ENCODE results near the gene PHOSPHO1.
A peak's percentile ranks its signal among the peaks of the same experiment; 100 is the strongest.
"Not testable (repeated sequence)": the region's sequence is repeated elsewhere in the genome, so short reads cannot be mapped to it uniquely, and the experiment has no call there.

Gene PHOSPHO1, protein sequence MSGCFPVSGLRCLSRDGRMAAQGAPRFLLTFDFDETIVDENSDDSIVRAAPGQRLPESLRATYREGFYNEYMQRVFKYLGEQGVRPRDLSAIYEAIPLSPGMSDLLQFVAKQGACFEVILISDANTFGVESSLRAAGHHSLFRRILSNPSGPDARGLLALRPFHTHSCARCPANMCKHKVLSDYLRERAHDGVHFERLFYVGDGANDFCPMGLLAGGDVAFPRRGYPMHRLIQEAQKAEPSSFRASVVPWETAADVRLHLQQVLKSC

DNA sequence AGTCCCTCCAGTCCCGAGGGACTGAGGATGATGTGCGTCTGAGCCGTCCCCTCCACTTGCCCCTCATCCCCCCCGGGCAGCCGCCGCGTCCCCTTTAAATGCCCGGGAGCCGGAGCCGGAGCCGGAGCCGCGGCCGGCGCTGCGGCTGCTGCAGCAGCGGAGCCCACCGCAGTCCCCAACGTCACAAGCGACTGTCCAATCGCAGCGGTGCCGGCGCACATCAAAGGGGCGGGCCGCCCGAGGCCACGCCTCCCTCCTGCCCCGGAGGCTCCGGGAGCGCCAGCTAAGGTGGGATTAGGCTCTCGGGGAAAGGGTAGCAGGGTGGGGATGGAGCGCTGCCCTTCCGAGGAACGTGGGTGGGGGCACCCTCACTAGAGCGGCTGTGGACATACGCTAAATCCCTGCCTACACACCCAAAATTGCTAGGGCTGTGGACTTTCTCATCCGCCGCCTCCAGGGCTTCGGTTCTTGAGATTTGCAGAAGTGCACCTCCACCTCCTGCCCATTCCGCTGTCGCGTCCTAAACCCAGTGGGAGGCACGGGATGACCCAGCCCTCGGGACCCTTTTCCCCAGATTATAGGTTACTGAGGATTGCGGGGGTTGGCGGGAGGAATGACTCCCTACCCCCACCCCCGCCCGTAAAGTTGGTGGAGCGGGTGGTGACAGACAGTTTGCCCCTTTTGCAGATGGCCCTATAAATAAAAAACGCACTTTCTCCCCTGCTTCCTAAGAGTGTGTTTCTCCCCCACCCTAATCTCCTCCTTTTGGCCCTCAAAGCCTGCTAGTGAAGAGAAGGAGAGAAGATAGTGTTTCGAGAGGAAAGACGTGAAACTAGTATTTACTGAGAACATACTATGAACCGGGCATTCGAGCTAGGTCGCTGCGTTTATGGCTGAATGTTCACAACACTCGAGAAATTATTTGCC, at the start of gene PHOSPHO1:
Gene PHOSPHO1, minus strand, starts transcription at position 152 of the 927 bp plus-strand sequence. CDS start 4,096 bp downstream, outside the sequence.
- peak; percentile 89 for DNase-seq

DNA sequence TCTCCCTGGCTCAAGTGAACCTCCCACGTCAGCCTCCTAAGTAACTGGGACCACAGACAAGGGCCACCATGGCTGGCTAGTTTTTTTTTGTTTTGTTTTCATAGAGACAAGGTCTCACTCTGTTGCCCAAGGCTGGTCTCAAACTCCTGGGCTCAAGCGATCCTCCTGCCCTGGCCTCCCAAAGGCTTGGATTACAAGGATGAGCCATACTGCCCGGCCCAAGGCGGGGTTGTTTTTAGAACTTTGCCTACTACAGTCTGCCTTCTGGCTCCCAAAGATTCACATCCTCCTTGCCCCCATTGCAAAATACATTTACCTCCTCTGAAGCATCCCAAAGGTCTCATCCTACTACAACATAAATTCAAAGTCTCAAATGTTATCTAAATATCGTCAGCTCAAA, 49.5 kb upstream of the PHOSPHO1 start:
- no peak for DNase-seq

DNA sequence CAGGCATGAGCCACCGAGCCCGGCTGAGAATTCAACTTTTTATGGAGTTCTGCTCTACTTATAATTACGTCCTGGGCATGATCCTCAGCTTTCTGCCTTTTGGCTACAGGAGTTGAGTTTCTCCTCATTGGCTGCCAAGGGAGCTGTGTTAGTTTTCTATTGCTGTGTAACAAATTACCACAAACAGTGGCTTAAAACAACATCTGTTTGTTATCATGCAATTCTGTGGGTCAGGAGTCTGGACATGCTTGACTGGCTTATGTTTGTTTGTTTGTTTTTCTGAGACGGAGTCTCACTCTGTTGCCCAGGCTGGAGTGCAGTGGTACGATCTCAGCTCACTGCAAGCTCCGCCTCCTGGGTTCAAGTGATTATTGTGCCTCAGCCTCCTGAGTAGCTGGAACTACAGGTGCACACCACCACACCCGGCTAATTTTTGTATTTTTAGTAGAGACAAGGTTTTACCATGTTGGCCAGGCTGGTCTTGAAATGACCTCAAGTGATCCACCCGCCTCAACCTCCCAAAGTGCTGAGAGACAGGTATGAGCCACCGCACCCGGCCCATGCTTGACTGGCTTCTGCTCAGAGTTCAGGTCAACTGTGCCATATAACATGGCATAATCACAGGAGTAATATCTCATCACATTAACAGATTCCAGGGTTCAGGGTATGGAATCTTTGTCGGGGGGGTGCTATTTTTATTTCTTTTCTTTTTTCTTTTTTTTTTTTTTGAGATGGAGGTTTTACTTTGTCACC, 48.9 kb upstream of the PHOSPHO1 start:
- not testable (repeated sequence) for DNase-seq

DNA sequence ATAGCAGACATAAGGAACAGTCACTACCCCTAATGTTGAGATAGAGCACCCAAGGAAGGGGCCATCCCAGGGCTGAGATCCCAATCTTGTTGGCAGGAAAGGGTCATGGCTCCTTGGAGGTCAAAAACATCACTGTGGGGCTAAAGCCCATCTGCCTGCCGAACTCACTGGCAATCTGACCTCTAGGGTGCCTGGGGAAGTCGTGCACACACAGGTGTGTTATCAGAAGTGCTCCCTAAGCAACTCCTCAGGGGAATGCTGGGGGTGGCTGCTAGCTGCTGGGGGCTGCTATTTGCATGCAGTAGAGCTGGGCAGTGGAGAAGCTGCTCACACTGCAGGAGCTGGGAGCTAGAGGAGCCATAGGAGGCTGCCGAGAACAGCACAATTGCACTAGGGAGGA, 47.5 kb upstream of the PHOSPHO1 start:
- DNase-seq, result no peak

DNA sequence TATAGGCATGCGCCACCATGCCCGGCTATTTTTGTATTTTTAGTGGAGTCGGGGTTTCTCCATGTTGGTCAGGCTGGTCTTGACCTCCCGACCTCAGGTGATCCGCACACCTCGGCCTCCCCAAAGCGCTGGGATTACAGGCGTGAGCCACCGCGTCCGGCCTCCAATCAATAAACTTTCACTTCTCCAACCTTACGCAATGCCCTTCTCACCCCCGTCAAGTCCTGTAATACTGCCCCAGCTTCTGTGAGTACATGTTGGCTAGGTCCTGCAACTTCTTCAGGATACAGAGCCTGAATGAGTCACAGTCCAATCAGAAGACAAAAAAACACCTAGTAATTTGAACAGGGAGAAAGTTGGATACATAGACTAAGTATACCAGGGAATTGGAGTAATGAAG, 47.1 kb upstream of the PHOSPHO1 start:
- no peak for DNase-seq

DNA sequence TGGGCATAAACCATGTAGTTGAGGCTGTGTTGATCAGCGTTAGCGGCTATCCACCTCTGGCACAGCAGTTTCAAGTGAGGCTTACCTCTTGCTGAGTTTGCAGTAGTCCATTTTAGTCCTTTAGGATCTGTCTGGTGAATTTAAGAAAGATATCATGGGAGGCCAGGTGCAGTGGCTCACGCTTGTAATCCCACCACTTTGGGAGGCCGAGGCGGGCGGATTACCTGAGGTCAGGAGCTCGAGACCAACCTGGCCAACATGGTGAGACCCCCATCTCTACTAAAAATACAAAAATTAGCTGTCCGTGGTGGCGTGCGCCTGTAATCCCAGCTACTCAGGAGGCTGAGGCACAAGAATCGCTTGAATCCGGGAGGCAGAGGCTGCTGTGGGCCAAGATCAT, 45.4 kb upstream of the PHOSPHO1 start:
- DNase-seq, result not testable (repeated sequence)

DNA sequence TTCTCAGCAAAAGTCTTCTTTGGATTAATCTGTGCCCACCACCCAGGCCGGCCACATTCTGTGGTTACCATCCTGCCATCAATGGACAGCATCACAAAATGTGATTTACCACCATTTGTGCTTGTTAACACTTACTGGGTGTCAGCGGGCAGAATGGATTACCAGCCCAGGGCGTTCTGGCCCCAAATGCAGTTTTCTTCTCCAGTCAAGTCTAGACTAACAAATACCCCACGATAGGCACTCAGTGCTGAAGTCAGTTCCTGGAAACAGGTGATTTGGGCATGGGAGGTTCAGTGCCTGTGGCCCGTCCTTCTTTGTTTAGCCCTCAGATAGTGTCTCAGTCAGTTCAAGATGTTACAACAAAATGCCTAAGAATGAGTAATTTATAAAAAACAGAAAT, 38.8 kb upstream of the PHOSPHO1 start:
- no peak for DNase-seq

DNA sequence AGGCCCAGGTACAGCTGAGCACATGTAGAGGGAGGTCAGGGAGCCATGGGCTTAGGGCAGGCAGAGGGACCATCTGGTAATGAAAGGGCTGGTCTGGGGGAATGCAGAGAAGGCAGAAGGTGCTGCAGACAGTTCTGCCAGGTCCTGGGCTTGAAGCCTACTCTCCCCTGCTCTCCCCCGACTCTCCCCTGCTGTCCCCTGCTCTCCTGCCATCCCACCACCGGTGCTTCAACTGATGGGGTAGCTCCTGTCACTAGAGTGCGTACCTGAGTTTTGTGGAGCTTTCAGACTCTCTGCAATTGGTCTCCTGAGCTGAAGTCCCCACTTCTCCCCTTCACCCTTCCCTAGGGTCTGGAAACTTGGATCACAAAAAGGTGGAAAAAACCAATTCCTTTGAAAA, 37.3 kb upstream of the PHOSPHO1 start:
- no peak for DNase-seq

DNA sequence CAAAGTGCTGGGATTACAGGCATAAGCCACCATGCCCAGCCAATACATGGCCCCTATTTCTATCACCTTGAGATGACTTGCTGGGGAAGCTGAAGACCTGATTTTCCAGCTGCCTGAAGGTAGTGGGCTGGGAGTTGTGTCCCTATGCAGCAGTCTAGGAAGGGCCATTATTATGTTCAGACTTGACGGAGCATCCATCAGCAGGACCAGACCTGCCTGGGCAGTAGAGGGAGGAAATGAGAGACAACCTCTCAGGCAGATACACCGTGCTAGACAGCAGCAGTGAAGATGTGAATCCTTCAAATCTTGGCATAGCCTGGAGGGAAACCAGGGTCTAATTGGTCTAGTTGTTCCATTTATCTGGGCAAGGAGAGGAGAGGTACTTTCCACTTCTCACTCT, 35.6 kb upstream of the PHOSPHO1 start:
- no peak for DNase-seq

DNA sequence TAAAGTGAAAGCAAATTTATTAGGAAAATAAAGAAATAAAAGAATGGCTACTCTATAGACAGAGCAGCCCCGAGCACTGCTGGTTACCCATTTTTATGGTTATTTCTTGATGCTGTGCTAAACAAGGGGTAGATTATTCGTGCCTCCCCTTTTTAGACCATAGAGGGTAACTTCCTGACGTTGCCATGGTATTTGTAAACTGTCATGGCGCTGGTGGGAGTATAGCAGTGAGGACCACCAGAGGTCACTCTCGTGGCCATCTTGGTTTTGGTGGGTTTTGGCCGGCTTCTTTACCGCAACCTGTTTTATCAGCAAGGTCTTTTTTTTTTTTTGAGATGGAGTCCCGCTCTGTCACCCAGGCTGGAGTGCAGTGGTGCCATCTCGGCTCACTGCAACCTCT, 31.0 kb upstream of the PHOSPHO1 start:
- not testable (repeated sequence) for DNase-seq

DNA sequence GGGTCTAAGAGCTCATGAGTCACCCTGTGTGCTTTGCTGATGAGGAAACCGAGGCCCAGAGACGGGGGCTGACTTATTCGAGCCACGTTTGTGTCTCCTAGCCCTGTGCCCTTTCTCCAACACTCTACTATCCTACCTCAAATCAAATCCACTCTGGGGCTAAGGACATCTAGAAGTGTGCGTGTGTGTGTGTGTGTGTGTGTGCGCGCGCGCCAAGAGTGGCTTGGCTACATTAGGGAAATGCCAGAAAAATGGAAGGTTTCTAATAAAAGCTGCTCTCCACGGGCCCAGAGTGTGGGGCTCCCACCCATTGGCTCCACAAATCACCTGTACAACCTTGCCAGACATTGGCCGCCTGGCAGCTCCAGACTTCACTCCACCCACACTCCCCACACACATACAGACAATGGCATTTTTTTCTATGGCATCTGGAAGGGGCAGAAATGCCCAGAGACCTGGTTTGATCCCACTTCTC, 30.3 kb upstream of the PHOSPHO1 start:
- no peak for DNase-seq

DNA sequence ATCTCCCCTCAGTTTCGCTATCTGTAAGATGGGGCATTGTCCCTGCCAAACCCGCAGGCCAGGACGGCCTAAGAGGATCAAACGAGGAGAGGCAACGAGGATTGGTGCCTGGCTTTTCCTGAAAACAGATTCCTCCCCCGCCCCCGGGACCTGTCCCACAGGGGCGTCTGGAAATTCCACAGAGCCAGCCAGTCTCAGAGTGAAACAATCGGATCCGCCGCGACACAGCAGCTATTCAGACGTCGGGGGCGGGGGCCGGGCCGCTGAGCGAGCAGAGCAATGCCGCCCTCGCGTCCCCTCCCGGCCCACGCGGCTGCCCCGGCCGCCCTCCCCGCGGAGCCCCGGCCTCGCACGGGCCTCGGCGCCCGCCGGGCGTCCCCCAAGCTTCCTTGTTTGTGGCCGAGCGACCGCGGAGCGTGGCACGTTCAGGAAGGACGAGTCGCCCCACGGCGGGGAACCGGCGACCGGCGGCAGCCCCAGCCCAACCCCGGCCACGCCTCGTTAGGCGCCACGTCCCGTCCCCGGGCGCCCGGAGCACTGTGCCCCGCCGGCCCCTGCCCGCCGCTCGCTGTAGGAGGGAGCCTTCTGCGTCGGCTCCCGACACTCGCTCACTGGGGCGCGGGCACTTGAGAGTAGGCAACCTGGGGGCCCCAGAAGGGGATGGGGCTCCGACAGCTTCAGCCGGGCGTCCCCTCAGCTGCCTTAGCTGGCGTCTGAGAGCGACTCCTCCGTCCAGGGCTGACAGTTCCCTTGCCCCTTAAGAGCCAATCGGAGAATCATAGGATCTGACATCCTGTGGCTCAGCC, 29.6 kb upstream of the PHOSPHO1 start:
- DNase-seq, result peak; percentile 39

DNA sequence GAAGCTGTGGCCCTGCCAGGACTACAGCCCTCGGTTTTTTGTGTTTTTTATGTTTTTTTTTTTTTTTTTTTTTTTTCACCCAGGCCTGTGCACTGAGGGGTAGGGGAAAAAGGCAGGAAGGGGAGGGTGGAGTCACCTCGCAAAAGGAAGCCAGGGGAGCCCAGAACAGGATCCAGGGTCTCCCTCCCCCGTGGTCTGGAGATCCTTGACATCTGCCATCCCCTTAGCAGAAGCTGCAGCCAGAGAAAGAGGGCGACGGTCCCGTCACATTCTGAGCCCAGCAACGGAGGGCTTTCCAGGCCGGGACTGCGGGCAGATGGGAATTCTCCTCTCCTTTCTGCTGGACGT, 29.1 kb upstream of the PHOSPHO1 start:
- no peak for DNase-seq

DNA sequence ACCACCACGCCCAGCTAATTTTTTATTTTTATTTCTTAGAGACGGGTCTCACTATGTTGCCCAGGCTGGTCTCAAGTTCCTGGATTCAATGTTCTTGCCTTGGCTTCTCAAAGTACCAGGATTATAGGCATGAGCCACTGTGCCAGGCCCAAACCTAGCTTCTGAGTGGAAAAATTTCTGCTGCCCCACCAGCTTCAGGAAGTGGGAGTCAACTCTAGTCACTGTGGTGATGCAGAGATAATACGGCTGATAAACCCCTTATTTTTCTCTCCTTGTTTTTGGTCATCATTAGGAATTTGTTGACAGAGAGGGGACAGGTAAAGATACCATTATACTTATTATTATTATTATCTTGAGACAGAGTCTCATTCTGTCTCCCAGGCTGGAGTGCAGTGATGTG, 27.8 kb upstream of the PHOSPHO1 start:
- DNase-seq, result no peak

DNA sequence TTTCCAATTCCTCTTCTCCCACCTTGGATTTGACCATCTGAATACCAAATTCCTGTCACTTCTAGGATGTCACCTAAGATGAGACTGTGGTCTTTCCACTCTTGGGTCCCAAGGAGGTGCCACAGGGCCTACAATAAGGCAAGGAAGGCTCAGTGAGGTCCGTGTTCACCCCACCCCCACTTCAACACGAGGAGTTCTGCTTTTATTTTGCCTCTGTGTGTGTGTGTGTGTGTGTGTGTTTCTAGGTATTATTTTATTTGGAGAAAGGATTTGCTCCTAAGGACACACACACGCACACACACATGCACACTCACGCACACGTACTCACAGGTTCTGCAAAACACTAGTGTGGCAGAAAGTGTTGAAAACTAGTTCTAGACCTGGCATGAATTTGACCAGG, 24.5 kb upstream of the PHOSPHO1 start:
- no peak for DNase-seq

DNA sequence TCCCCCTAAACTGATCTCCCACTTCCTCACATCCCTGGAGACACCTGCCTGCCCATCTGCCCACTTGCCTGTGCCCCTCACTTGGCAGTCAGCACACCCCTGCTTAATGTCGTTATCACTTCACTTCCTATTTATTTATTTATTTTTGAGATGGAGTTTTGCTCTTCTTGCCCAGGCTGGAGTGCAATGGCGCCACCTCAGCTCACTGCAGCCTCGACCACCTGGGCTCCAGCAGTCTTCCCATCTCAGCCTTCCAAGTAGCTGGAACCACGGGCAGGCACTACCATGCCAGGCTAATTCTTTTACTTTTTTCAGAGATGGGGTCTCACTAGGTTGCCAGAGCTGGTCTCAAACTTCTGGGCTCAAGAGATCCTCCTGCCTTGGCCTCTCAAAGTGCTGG, 23.5 kb upstream of the PHOSPHO1 start:
- DNase-seq, result no peak

DNA sequence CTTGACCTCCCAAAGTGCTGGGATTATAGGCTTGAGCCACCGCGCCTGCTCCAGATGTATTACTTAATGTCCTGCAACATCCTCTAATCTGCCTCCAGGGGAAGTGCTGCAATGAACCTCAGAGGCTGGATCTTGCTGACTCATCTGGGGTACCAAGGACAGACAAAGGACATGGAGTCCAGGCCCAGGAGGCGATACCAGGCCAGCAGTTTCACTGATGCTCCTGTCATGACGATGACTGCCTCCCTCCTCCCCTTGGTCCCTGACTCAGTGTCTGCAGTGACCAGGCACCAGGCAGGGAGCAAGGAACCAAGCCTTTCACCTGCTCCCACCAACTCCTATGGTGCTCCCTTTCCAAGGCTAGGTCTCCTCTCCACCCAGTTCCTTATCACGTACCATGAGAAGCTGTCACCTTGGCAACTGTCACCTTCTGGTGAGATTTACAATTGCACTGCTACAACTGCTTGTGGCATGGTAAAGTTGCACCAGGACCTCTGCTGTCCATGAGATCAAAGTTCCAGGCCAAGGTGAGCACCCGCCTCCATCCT, 21.6 kb upstream of the PHOSPHO1 start:
- no peak for DNase-seq

DNA sequence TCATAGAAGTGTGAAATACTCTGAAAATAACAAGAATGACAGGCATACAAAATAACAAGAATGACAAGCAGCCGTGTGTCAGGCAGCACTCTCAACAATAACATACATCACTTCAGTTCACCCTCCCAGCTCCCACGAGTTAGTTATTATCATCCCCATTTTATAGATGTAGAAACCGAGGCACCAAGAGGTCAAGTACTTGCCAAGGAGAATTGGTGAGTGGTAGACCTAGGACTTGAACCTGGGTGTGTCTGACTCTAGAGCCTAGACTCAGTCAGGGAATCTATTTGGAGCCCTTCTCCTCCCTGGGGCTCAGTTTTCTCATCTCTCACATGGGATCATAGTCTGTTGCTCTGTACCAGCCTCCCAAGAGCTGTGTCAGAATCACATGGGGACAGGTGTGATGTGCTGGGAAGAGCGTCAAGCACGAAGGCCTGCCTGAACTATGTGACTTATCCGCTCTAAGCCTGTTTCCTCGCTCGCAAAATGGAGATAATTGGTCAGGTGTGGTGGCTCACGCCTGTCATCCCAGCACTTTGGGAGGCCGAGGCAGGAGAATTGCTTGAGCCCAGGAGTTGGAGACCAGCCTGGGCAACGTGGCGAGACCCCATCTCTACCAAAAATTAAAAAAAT, 19.4 kb upstream of the PHOSPHO1 start:
- no peak for DNase-seq

DNA sequence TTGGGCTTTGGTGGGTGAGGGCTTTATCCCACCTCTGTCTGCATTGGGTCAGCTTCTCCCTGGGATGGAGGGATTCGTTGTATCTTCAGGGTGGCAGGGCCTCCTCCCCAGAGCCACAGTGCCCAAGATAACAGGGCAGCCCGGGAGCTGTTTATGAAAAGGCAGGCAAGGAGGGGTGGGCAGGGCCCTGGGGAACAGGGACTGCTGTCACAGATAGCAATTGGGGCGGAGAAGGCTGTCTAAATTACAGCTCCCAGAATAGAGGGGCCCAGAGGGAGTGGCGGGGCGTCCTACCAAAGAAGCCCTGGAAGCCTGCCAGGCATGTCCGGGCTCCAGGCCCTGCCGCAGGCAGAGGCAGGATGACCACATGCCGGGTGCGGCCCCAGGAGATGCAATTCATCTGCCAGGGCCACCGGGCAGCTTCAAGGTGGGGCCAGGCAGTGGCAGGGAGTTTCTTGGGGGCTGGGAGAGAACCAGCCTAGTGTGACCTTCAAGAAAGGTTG, 18.8 kb upstream of the PHOSPHO1 start:
- no peak for DNase-seq

DNA sequence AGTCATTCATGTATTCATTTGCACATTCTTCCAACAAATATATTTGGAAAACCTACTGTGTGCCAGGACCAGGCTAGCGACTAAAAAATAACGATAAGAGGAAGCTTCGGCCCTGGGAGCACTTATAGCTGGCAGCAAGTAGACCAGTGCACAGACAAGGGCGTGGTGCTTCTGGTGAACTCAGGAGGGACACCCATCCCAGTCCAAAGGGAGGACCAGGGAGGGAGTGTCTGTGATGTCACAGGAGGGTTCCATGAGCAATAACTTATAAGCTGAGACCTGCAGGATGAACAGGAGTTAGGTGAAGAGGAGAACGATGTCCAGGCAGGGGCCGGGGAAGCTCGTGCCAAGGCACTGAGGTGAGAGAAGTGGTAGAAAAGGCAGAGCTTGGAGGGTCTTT, 17.4 kb upstream of the PHOSPHO1 start:
- DNase-seq, result no peak

DNA sequence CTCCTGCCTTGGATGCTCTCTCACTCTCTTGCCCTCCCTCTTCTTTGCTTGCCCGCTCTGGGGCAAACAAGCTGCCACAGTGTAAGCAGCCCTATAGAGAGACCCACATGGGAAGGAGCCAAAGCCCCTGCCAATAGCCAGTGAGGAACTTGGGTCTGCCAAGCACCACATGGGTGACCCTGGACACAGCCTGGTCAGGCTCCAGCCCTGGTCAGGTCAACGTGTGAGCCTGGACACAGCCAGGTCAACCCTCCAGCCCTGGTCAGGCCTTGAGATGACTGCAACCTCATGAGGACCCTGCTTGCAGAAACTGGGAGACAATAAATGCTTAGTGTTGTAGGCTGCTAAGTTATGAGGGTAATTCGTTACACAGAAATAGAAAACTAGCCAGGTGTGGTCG, 14.3 kb upstream of the PHOSPHO1 start:
- DNase-seq, result no peak

DNA sequence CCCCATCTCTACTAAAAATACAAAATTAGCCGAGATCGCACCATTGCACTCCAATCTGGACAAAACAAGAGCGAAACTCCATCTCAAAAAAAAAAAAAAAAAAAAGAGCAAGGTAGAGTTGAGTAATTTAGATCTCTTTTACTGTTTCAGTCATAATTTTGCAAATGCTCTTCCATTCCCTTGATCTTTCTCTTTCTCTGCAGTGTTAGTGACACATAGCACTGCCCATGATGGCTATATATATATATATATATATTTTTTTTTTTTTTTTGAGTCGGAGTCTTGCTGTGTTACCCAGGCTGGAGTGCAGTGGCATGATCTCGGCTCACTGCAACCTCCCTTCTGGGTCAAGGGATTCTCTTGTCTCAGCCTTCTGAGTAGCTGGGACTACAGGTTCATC, 12.2 kb upstream of the PHOSPHO1 start:
- no peak for DNase-seq
